HG03060 (cell line): ENCODE data around the gene HNRNPA1.
"Not testable (repeated sequence)": the region's sequence is repeated elsewhere in the genome, so short reads cannot be mapped to it uniquely, and the experiment has no call there.

Experiments used
- ATAC-seq: cut with Tn5 transposase; IDR thresholded peaks from one replicate; pipeline ENCODE4 v1.9.1; 2021; ENCODE audit warnings: low read depth, moderate number of reproducible peaks; ENCODE audit not compliant: unreplicated experiment

The HNRNPA1 gene

GRCh38 chr12:54280468-54281260 lies at the start of gene HNRNPA1:
Gene HNRNPA1 (plus strand): TSS chr12:54280726. CDS start chr12:54280808, 82 bp downstream.
- peak; percentile 88 for ATAC-seq

GRCh38 chr12:54231269-54231668 lies 49.3 kb upstream of the HNRNPA1 start:
- not testable (repeated sequence) for ATAC-seq

DNA sequence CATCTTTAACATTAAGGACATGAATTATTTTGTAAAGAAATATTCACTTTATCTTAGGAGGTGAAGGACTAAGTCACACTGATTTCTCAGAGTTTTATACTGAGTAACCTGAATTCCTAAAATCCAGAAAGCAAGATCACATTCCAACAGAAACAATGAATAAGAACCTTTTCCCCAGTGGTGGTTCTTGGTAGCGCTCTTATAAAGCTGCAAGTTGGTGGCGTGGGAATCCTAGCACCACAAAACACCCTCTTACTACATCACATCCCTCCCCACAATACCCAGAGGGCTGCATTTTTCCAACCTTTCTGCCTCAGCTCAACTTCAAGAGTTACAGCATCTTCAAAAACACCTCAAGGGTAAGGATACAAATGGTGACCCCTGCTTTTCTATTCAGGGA lies 47.7 kb upstream of the HNRNPA1 start:
- ATAC-seq: no peak

DNA sequence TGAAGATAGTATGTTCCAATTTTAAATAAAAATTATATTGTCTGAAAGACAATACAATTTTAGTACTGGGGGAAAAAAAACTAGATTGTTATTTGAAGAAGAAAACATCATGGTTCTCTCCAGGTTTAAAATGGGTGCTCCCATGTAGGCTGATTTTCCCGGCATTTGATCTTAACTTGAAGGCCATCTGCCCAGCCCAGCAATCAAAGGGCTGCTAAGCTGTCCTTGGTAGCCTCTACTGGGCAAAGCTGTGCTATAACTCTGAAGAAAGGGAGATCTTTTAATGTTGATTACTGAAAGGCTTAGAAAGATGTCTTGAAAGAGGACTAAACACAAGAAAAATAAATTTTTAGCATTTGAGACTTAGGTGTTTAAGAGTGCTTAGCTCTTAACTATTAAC lies 42.0 kb upstream of the HNRNPA1 start:
- no peak for ATAC-seq

DNA sequence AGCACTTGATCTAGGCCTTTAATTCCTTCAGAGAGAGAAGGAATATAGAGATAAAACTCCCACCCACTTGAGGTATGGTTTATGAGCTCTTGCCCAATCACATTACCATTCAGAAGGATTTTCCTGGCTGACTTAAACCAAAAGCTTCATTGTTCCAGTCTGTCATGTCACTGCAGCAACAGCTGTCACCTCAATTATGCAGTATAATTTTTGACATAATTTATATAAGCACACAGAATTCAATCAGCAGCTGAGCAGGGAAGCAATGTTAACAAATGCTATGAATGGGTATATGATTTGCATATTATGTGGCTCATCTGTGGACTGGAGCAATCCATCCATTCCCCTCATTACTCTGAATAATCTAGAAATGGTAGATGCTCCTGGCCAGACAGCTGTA lies 40.9 kb upstream of the HNRNPA1 start:
- no peak for ATAC-seq

GRCh38 chr12:54240129-54240528 lies 40.4 kb upstream of the HNRNPA1 start:
- no peak for ATAC-seq

- no peak for ATAC-seq
Measured at GRCh38 chr12:54240971-54241588, 39.4 kb upstream of the HNRNPA1 start.

DNA sequence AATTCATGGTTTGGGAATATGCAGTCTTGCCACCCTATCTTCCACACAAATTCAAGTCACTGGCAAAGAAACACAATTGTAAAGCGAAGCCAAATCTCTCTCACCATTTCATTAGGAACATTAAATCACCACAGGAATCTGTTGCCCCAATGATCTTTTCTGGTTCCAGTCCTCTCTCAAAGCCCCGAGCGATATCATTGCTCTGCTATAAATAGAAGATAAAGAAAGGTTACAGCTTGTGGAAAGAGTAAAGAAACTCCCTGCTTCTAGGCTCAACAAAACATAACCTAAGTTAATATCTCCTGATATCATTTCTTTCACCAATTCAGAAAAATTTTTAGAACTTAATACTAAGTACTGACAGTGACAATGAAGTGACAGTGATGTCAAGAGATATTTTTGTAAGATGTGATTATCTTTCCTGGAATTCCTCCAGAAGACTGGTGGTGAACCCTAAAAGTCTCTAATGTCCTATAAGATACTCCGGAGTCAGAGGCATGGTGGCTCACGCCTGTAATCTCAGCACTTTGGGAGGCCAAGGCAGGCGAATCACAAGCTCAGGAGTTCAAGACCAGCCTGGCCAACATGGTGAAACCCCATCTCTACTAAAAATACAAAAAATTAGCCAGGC lies 34.4 kb upstream of the HNRNPA1 start:
- ATAC-seq: no peak

DNA sequence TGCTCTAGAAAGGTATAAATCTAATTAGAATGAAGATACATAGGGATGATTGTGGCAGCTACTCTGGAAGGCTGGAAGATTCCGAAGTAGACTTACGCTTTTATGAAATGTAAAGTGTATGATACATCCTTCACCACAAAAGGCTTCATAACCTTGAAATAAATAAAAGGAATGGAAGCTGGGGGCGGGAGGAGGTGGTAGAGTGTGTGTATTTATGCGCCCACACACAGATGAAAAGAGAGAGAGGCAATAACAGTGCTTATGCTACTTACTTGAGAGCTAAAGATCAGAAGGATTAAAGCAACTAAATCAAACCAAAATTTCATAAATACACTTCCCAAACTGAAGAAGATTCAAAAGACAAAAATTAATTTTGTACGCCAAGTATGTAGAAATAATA lies 31.0 kb upstream of the HNRNPA1 start:
- ATAC-seq: no peak

GRCh38 chr12:54251667-54252284 lies 28.8 kb upstream of the HNRNPA1 start:
- ATAC-seq: no peak

DNA sequence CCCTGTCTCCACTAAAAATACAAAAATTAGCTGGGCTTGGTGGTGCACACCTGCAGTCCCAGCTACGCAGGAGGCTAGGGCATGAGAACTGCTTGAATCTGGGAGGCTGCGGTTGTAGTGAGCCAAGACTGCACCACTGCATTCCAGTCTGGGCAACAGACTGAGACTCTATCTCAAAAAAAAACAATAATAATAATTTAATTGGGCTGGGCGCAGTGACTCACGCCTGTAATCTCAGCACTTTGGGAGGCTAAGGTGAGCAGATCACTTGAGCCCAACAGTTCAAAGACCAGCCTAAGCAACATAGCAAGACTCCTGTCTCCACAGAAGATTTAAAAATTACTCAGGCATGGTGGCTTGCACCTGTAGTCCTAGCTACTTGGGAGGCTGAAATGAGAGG lies 27.3 kb upstream of the HNRNPA1 start:
- ATAC-seq: no peak

DNA sequence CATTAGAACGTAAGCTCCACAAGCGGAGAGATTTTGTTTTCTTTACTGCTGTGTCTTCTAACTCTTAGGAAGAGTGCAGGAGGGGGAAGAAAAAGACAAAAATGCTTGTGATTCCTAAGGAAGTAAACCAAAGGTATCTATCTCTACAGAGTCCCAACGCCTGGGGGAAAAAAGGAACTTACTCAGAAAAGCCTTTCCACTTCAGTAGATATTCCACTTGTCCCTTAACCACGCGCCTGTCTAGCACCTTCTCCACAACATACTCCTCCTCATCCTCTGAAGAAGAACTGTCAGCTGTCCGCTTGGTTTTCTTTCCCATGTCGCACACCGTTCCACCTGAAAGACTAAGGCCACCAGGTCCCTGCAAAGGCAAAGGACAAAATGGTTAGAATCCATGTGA lies 23.2 kb upstream of the HNRNPA1 start:
- ATAC-seq: no peak

DNA sequence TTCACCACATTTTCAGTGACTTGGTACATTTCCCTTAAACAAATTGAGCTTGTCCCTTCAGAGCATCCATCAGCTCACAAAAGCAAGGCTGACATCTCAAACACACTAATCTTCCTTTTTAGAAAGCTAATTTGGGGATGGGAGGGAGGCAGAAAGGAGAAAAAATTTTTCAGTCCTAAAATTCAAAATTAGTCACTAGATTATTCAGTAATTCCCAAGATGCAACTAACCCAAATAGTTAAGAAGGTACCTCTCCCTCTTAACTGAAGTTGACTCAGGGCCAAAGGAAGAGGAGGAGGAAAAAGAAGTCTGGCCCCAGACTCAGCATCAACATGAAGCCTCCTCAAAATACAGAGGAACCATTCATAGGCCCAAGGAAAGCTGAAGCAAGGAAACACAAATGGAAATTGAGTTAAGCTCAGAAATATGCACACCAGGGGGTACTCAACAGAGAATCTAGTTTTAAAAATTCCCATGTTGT lies 22.3 kb upstream of the HNRNPA1 start:
- ATAC-seq: no peak

- ATAC-seq: no peak
Measured at GRCh38 chr12:54259194-54260011, 21.1 kb upstream of the HNRNPA1 start.

DNA sequence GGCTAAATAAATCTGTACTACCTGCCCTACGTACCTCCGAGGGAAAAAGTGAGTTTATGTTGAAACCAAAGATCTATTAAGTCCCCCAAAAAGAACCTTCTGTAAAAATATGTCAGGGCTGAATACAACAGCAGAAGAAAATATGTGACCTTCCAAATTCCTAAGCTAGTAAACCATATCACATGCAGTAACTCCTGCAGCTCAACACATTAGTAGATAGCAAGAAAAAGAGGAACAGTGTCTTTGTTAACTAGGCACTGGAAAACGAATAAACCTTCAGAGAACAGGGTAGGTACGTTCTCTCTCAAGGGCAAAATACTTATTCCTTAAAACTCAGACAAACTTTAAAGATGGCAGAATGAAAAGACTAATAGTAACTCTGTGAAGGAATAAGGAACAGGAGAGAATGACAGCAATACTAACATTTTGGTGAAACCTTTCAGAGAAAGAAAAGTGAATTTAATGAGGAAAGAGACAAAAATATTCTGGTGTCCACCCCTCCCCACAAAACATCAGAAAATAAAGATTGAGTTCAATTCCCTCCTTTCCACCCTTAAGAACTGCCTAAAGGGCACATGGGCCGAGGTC lies 18.6 kb upstream of the HNRNPA1 start:
- no peak for ATAC-seq

GRCh38 chr12:54262403-54262925 lies 18.1 kb upstream of the HNRNPA1 start:
- no peak for ATAC-seq

DNA sequence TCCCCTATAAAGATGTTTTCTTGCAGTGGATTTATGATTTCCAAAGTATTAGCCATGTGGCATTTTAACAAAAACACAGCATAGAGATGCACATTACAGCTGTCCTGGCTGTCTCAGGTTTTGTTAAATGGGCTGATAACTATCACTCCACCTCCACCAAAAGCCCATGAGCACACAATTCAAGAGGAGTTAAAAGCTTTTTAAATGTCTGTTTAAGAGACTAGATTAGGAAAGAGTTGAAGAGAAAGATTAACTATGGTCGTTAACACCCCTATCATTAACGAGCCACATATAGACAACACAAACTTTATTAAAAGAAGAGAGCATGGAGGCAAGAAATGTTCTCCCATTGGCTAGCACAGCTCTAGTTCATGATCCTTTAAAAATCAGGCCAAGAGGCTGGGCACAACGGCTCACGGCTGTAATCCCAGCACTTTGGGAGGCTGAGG lies 15.1 kb upstream of the HNRNPA1 start:
- ATAC-seq: no peak

- ATAC-seq: no peak
Measured at GRCh38 chr12:54266852-54267251, 13.7 kb upstream of the HNRNPA1 start.

DNA sequence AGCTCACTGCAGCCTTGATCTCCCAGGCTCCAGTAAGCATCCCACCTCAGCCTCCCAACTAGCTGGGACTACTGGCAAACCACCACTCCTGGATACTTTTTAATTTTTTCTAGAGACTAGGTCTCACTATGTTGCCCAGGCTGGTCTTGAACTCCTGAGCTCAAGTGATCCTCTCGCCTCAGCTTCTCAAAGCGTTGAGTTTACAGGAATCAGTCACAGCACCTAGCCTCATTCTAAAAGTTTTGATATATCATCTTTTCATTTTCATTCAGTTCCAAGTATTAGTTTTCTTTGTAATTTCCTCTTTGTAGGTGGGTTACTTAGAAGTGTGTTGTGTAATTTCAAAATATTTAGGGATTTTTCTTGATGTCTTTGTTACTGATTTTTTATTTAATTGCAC lies 10.2 kb upstream of the HNRNPA1 start:
- ATAC-seq: no peak

GRCh38 chr12:54272214-54272613 lies 8.3 kb upstream of the HNRNPA1 start:
- no peak for ATAC-seq
